ENCODE data around the gene ARHGAP15. TPM values are rescaled to one million over a fixed set of nuclear protein-coding genes. Genes with fewer than 3 reads are reported as not detected.

The ARHGAP15 gene
- total RNA-seq, 2 donors from 2014 or later: 91.4 to 103 TPM

- H3K9me3 Mint-ChIP-seq: no peaks in the 10 kb centered on the region
- no peak overlapping the region for H3K27ac Mint-ChIP-seq
- no peak for DNase-seq (ENCODE audit: low spot score in 2 of 2)
- peaks cover 6 to 20% of the 10 kb centered on the region in 2 donors for H3K36me3 Mint-ChIP-seq
- ATAC-seq: no peak
Observed at GRCh38 chr2:143475041-143475776, 346.0 kb downstream of the ARHGAP15 start.

GRCh38 chr2:143476336-143477087, 347.3 kb downstream of the ARHGAP15 start:
- Mint-ChIP-seq H3K9me3 (no peaks in the 10 kb centered on the region), H3K36me3 (peaks cover 6 to 20% of the 10 kb centered on the region in 2 donors), H3K27ac (no peak overlapping the region)
- ATAC-seq (peak in 1 of 2 donors; percentile 51), DNase-seq (ENCODE audit: low spot score in 2 of 2) (no peak)

GRCh38 chr2:143477714-143478443, 348.7 kb downstream of the ARHGAP15 start:
- no peaks in the 10 kb centered on the region for H3K9me3 Mint-ChIP-seq
- ATAC-seq (peak; percentile 81 to 83), DNase-seq (ENCODE audit: low spot score in 2 of 2) (no peak)
- peak overlapping the region in 1 of 2 donors; percentile 46 for H3K27ac Mint-ChIP-seq
- H3K36me3 Mint-ChIP-seq: peaks cover 5 to 19% of the 10 kb centered on the region in 2 donors

- DNase-seq (ENCODE audit: low spot score in 2 of 2): no peak
- Mint-ChIP-seq H3K9me3 (no peaks in the 10 kb centered on the region), H3K27ac (no peak overlapping the region), H3K36me3 (peaks cover 0 to 4% of the 10 kb centered on the region in 2 donors)
- ATAC-seq: no peak
Observed at GRCh38 chr2:143480086-143480485, 350.9 kb downstream of the ARHGAP15 start.

GRCh38 chr2:143480601-143481236, 351.5 kb downstream of the ARHGAP15 start:
- H3K36me3 Mint-ChIP-seq: no peaks in the 10 kb centered on the region
- no peak overlapping the region for H3K27ac Mint-ChIP-seq
- DNase-seq (ENCODE audit: low spot score in 2 of 2) (no peak), ATAC-seq (no peak)
- no peaks in the 10 kb centered on the region for H3K9me3 Mint-ChIP-seq

- H3K36me3 Mint-ChIP-seq: no peaks in the 10 kb centered on the region
- DNase-seq (ENCODE audit: low spot score in 2 of 2) (no peak), ATAC-seq (no peak)
- H3K9me3 Mint-ChIP-seq: no peaks in the 10 kb centered on the region
- no peak overlapping the region for H3K27ac Mint-ChIP-seq
Observed at GRCh38 chr2:143481237-143481623, 352.0 kb downstream of the ARHGAP15 start.

- Mint-ChIP-seq H3K36me3 (no peaks in the 10 kb centered on the region), H3K9me3 (no peaks in the 10 kb centered on the region), H3K27ac (no peak overlapping the region)
- ATAC-seq (no peak), DNase-seq (ENCODE audit: low spot score in 2 of 2) (no peak)
Observed at GRCh38 chr2:143481733-143482132, 352.5 kb downstream of the ARHGAP15 start.

GRCh38 chr2:143482316-143482715, 353.1 kb downstream of the ARHGAP15 start:
- H3K27ac Mint-ChIP-seq: no peak overlapping the region
- H3K36me3 Mint-ChIP-seq: no peaks in the 10 kb centered on the region
- no peak for ATAC-seq

GRCh38 chr2:143482771-143483170, 353.6 kb downstream of the ARHGAP15 start:
- Mint-ChIP-seq H3K9me3 (no peaks in the 10 kb centered on the region), H3K27ac (no peak overlapping the region), H3K36me3 (peaks cover 0 to 4% of the 10 kb centered on the region in 2 donors)
- DNase-seq (ENCODE audit: low spot score in 2 of 2) (no peak), ATAC-seq (no peak)

More at GRCh38 chr2:143482316-143482715, 353.1 kb downstream of the ARHGAP15 start:
- DNase-seq (ENCODE audit: low spot score in 2 of 2): no peak
- H3K9me3 Mint-ChIP-seq: no peaks in the 10 kb centered on the region

GRCh38 chr2:143486976-143487375, 357.8 kb downstream of the ARHGAP15 start:
- Mint-ChIP-seq H3K27ac (no peak overlapping the region), H3K36me3 (peaks cover 0 to 17% of the 10 kb centered on the region in 2 donors), H3K9me3 (peaks cover 0 to under 1% of the 10 kb centered on the region in 2 donors)
- no peak for ATAC-seq
- no peak for DNase-seq (ENCODE audit: low spot score in 2 of 2)

GRCh38 chr2:143489145-143489544, 359.9 kb downstream of the ARHGAP15 start:
- Mint-ChIP-seq H3K36me3 (peaks cover 10 to 38% of the 10 kb centered on the region in 2 donors), H3K9me3 (peaks cover 4 to 15% of the 10 kb centered on the region in 2 donors), H3K27ac (no peak overlapping the region)
- DNase-seq (ENCODE audit: low spot score in 2 of 2) (no peak), ATAC-seq (no peak)

- DNase-seq (ENCODE audit: low spot score in 2 of 2) (no peak), ATAC-seq (no peak)
- no peak overlapping the region for H3K27ac Mint-ChIP-seq
- H3K9me3 Mint-ChIP-seq: peaks cover 8 to 20% of the 10 kb centered on the region in 2 donors
- H3K36me3 Mint-ChIP-seq: peaks cover 15 to 53% of the 10 kb centered on the region in 2 donors
Observed at GRCh38 chr2:143491131-143491530, 361.9 kb downstream of the ARHGAP15 start.

- no peak for ATAC-seq
- Mint-ChIP-seq H3K36me3 (peaks cover 15 to 48% of the 10 kb centered on the region in 2 donors), H3K9me3 (peaks cover 8 to 20% of the 10 kb centered on the region in 2 donors), H3K27ac (peak overlapping the region in 1 of 2 donors; percentile 12)
- no peak for DNase-seq (ENCODE audit: low spot score in 2 of 2)
Observed at GRCh38 chr2:143493339-143493738, 364.1 kb downstream of the ARHGAP15 start.

GRCh38 chr2:143497726-143498125, 368.5 kb downstream of the ARHGAP15 start:
- no peak for ATAC-seq
- Mint-ChIP-seq H3K36me3 (peaks cover 19 to 43% of the 10 kb centered on the region in 2 donors), H3K9me3 (peaks cover 8 to 15% of the 10 kb centered on the region in 2 donors), H3K27ac (no peak overlapping the region)
- no peak for DNase-seq (ENCODE audit: low spot score in 2 of 2)

- Mint-ChIP-seq H3K36me3 (peaks cover 14 to 35% of the 10 kb centered on the region in 2 donors), H3K9me3 (peaks cover 7 to 8% of the 10 kb centered on the region in 2 donors), H3K27ac (no peak overlapping the region)
- DNase-seq (ENCODE audit: low spot score in 2 of 2): no peak
- ATAC-seq: no peak
Observed at GRCh38 chr2:143498496-143498895, 369.3 kb downstream of the ARHGAP15 start.

- Mint-ChIP-seq H3K36me3 (peaks cover 10 to 30% of the 10 kb centered on the region in 2 donors), H3K9me3 (peaks cover 4 to 5% of the 10 kb centered on the region in 2 donors), H3K27ac (no peak overlapping the region)
- no peak for ATAC-seq
- DNase-seq (ENCODE audit: low spot score in 2 of 2): no peak
Observed at GRCh38 chr2:143499061-143499460, 369.8 kb downstream of the ARHGAP15 start.

Measured in activated naive CD4-positive, alpha-beta T cell treated with anti-CD3 and anti-CD28 coated beads, Interleukin-2, amount 50 U/mL, for 72 hours (primary cell).